Right lobe of liver (tissue), 6 donors: ENCODE results near the gene PIK3CD. TPM values are rescaled to one million over a fixed set of nuclear protein-coding genes. Genes with fewer than 3 reads are reported as not detected.

Experiments
- ATAC-seq, 4 donors: fragments of 200-7000 bp; cut with Tn5 transposase; one replicate each; pipeline ENCODE4 v1.9.1; 2020; ENCODE audit warnings: mild to moderate bottlenecking in 4 of 4, moderate library complexity in 4 of 4
- DNase-seq, 3 donors: peaks; one replicate each; pipeline ENCODE4 v3.0.0-alpha.2; 2020
- H3K27ac ChIP-seq, 3 donors: fragments of 200-600 bp; one replicate each; pipeline ENCODE4 v1.8.0; 2022
- H3K27me3 ChIP-seq, 2 donors: fragments of 200-600 bp; one replicate each; pipeline ENCODE4 v1.8.0; 2022
- H3K36me3 ChIP-seq, 4 donors: fragments of 200-600 bp; sonication (generic) in 1 of 4; one replicate each; pipeline versions ENCODE4 v1.5.1 to v1.8.0; 2017 to 2022; ENCODE audit warnings: control low read depth in 1 of 4
- H3K4me1 ChIP-seq, 4 donors: fragments of 200-600 bp; sonication (generic) in 1 of 4; one replicate each; pipeline versions ENCODE4 v1.5.1 to v1.8.0; 2017 to 2022; ENCODE audit warnings: control low read depth in 1 of 4
- H3K4me3 ChIP-seq, 3 donors: fragments of 200-600 bp; one replicate each; pipeline ENCODE4 v1.8.0; 2022
- H3K9me3 ChIP-seq, 4 donors: fragments of 200-600 bp; sonication (generic) in 1 of 4; one replicate each; pipeline versions ENCODE4 v1.5.1 to v1.8.0; 2017 to 2022; ENCODE audit warnings: control low read depth in 1 of 4
- POLR2A ChIP-seq: fragments of 450-650 bp; IDR thresholded peaks from one replicate; pipeline ENCODE4 v1.6.1; 2017; ENCODE audit warnings: antibody characterized with exemption, mild to moderate bottlenecking
- WGBS: methylation state at CpG from one replicate; pipeline ENCODE4 v1.1.6; 2018; ENCODE audit warnings: low coverage, low lambda C conversion rate; ENCODE audit not compliant: insufficient coverage; ENCODE audit errors: missing lambda C conversion rate; 5-methylcytosine and 5-hydroxymethylcytosine counted together
- intact Hi-C, 2 donors: fragments of 100-400 bp; cut with DNase I; formaldehyde crosslinking; loops; one replicate each; pipeline versions ENCODE4 v1.11.2 to v1.14.1; 2022
- total RNA-seq, 6 experiments: library from RNA; depleted of rRNA in 2 of 6; stranded (reverse); fragments of >200 nt in 2 of 6; fragmentation: NEBNext Ultra II Directional in 3 of 6; extraction: Animal tissue kit (Norgen Biotek cat#: 25700) in 3 of 6; gene quantifications; one replicate each; pipeline versions ENCODE4 v1.1.0 to v1.2.4, GENCODE V29; 2016 to 2023
- TF ChIP-seq, protein P1 (sequence below), 4 donors: fragments of 200-600 bp in 3 of 4; fragments of 450-650 bp in 1 of 4; IDR thresholded peaks; one replicate each; pipeline versions ENCODE4 v1.5.1 to v1.8.0; 2016 to 2022; ENCODE audit warnings: antibody characterized with exemption in 4 of 4, mild to moderate bottlenecking in 2 of 4
- donor health status: DM: no; HTN: yes; CAD: no.
- donor health status: DM: no; HTN: no; CAD: no.
- donor health status: DM: no; HTN: no; CAD: no.
- donor health status: DM: no; HTN: yes; CAD: no.
- donor health status: DM: no; HTN: yes; CAD: no.

PIK3CD gene
- total RNA-seq, 6 experiments from 2014 or later: 1.4 to 5.8 (median 2.6) TPM

DNA sequence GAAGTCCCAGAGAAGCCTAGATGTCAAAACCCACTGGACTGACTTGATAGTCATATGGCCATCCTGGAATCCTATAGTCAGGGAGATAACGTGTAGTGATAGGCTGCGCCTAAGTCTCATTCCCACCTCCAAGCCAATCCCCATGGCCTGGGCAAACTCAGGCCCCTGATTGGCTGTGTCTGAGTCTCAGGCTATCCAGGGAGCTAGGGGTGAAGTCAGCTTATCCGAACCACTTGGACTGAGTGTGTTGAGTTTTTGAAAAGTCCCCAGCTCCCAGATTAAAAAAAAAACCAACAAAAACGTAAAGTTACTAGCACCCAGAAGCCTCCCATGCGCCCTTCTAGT, 51.6 kb downstream of the PIK3CD start:
- no peaks in the 10 kb centered on the region for H3K9me3 ChIP-seq
- TF ChIP-seq, protein P1, sequence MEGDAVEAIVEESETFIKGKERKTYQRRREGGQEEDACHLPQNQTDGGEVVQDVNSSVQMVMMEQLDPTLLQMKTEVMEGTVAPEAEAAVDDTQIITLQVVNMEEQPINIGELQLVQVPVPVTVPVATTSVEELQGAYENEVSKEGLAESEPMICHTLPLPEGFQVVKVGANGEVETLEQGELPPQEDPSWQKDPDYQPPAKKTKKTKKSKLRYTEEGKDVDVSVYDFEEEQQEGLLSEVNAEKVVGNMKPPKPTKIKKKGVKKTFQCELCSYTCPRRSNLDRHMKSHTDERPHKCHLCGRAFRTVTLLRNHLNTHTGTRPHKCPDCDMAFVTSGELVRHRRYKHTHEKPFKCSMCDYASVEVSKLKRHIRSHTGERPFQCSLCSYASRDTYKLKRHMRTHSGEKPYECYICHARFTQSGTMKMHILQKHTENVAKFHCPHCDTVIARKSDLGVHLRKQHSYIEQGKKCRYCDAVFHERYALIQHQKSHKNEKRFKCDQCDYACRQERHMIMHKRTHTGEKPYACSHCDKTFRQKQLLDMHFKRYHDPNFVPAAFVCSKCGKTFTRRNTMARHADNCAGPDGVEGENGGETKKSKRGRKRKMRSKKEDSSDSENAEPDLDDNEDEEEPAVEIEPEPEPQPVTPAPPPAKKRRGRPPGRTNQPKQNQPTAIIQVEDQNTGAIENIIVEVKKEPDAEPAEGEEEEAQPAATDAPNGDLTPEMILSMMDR (IDR thresholded peaks at IDR 0.05): no peak
- no peak for TF ChIP-seq POLR2A
- no peak for ATAC-seq

DNA sequence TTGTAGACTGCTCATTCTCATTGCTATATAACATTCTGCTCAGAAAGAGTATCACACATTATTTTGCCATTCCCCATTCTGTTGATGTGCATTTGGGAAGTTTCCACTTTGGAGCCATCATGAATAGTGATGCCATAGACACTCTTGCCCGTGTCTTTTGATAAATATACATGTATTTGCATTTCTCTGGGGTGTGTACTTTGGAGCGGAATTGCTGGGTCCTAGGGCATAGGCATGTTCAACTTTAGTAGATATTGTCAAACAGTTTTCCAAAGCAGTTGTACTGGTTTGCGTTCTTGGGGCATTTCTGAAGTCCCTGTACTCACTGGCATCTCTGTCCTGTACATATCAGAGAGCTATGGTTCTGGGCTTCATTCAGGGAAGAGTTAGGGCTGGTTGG, 52.1 kb downstream of the PIK3CD start:
- TF ChIP-seq POLR2A: no peak
- TF ChIP-seq, protein P1 (IDR thresholded peaks at IDR 0.05): no peak
- DNase-seq: no peak
- intact Hi-C loops: no loop called here
- no peak overlapping the region for H3K4me3 ChIP-seq
- no peak for ATAC-seq
- no peak overlapping the region for H3K27ac ChIP-seq
- H3K4me1 ChIP-seq: no peaks in the 10 kb centered on the region
- H3K36me3 ChIP-seq: no peaks in the 10 kb centered on the region
- no peaks in the 10 kb centered on the region for H3K27me3 ChIP-seq
- 78% methylated on average over 3 of the region's 3 CpGs for WGBS
- no peaks in the 10 kb centered on the region for H3K9me3 ChIP-seq

More for the DNA sequence above, 51.6 kb downstream of the PIK3CD start:
- Histone ChIP-seq H3K27ac (no peak overlapping the region), H3K36me3 (no peaks in the 10 kb centered on the region), H3K27me3 (no peaks in the 10 kb centered on the region), H3K4me1 (no peaks in the 10 kb centered on the region), H3K4me3 (no peak overlapping the region)
- intact Hi-C loops: no loop called here
- 81% methylated on average over 5 of the region's 5 CpGs for WGBS
- no peak for DNase-seq

DNA sequence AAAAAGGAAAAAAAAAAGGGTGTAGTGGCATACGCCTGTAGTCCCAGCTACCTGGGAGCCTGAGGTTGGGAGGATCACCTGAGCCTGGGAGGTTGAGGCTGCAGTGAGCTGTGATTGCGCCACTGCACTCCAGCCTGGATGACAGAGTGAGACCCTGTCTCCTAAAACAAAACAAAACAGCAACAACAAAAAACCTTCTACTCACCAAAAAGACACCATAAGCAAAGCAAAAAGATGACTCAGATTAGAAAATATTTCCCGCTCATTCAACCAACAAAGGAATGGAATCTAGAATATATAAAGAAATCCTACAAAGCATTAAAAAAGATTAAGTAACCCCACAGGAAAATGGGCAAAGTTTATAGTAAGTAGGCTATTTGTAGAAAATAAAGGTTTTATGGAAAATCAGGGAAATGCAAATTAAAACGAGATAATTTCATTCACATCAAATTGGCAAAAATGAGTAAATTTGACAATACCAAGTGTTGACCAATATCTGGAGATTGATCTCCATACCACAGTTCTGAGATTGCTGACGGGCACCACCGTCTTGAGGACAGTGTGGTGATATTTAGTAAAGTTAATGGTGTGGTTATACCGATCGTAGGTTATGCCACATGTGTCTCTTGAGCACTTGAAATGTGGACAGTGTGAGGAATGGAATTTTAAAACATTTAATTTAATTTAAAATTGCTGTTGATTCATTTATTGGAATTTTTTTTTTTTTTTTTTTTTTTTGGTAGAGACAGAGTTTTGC, 54.0 kb downstream of the PIK3CD start:
- DNase-seq (no peak), ATAC-seq (no peak)
- Histone ChIP-seq H3K4me3 (no peak overlapping the region), H3K9me3 (no peaks in the 10 kb centered on the region), H3K27ac (no peak overlapping the region), H3K4me1 (no peaks in the 10 kb centered on the region), H3K27me3 (no peaks in the 10 kb centered on the region), H3K36me3 (no peaks in the 10 kb centered on the region)
- intact Hi-C loops: no loop called here
- TF ChIP-seq POLR2A: no peak
- TF ChIP-seq, protein P1 (IDR thresholded peaks at IDR 0.05): no peak
- 76% methylated on average over 8 of the region's 8 CpGs for WGBS

DNA sequence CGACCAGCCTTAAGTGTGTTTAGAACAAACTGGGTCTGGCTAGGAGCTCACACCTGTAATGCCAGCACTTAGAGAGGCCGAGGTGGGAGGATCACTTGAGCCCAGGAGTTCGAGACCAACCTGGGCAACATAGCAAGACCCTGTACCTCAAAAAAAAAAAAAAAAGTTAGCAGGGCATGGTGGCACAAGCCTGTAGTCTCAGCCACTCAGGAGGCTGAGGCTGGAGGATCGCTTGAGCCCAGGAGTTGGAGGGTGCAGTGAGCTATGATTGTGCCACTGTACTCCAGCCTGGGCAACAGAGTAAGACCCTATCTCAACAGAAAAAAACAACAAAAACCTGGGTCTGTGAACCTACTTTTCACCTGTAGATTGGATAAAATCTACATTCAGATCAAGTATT, 54.6 kb downstream of the PIK3CD start:
- no peak for DNase-seq
- Histone ChIP-seq H3K4me1 (no peaks in the 10 kb centered on the region), H3K4me3 (no peak overlapping the region), H3K27ac (no peak overlapping the region), H3K27me3 (no peaks in the 10 kb centered on the region), H3K36me3 (no peaks in the 10 kb centered on the region), H3K9me3 (no peaks in the 10 kb centered on the region)
- intact Hi-C loops: no loop called here
- 91% methylated on average over 4 of the region's 4 CpGs for WGBS
- ATAC-seq: no peak
- TF ChIP-seq, protein P1 (IDR thresholded peaks at IDR 0.05): no peak
- TF ChIP-seq POLR2A: no peak
